Activated CD4-positive, alpha-beta T cell treated with anti-CD3 and anti-CD28 coated beads for 36 hours (primary cell): ENCODE results near the gene COQ8B. TPM values are rescaled to one million over a fixed set of nuclear protein-coding genes. Genes with fewer than 3 reads are reported as not detected.
"Not testable (repeated sequence)": the region's sequence is repeated elsewhere in the genome, so short reads cannot be mapped to it uniquely, and the experiment has no call there.

Experiments used
- ATAC-seq: fragments of 200-7000 bp; cut with Tn5 transposase; one replicate; pipeline ENCODE4 v1.10.0; 2021; ENCODE audit warnings: mild to moderate bottlenecking, moderate library complexity
- CTCF ChIA-PET: fragments of 350-600 bp; sonication (Branson Sonifier 250); formaldehyde crosslinking; loops from one replicate; lab custom pipeline; 2021; ENCODE audit warnings: antibody characterized with exemption; lab: Charles Lee
- POLR2A ChIA-PET: fragments of 350-600 bp; sonication (Branson Sonifier 250); formaldehyde crosslinking; loops from one replicate; lab custom pipeline; 2021; ENCODE audit warnings: antibody characterized with exemption, inconsistent platforms; lab: Charles Lee
- DNase-seq: peaks from one replicate; pipeline ENCODE4 v3.0.0-alpha.2; 2020
- H3K27ac Mint-ChIP-seq: one replicate; pipeline ENCODE4 v1.8.0; 2021; ENCODE audit warnings: mixed read lengths
- H3K27me3 Mint-ChIP-seq: one replicate; pipeline ENCODE4 v1.8.0; 2021; ENCODE audit warnings: mixed read lengths
- H3K36me3 Mint-ChIP-seq: one replicate; pipeline ENCODE4 v1.8.0; 2021; ENCODE audit warnings: low read depth, mixed read lengths
- H3K4me1 Mint-ChIP-seq: one replicate; pipeline ENCODE4 v1.8.0; 2021; ENCODE audit warnings: mixed read lengths
- H3K4me3 Mint-ChIP-seq: one replicate; pipeline ENCODE4 v1.8.0; 2021; ENCODE audit warnings: mild to moderate bottlenecking, moderate library complexity, mixed read lengths
- H3K9me3 Mint-ChIP-seq: one replicate; pipeline ENCODE4 v1.8.0; 2021; ENCODE audit warnings: low read depth, mixed read lengths
- intact Hi-C, 2 experiments: fragments of 100-400 bp; cut with DNase I in 1 of 2; cut with micrococcal nuclease in 1 of 2; formaldehyde crosslinking; loops; one replicate each; pipeline versions ENCODE4 v1.14.2 to v1.15.1; 2022 to 2024; cut with DNase I, micrococcal nuclease
- total RNA-seq, 2 experiments: library from RNA; stranded (reverse); gene quantifications; one replicate each; pipeline ENCODE4 v1.2.3, GENCODE V29; 2021

COQ8B gene
- total RNA-seq, 2 experiments from 2014 or later: 21.2 to 29.9 TPM

- intact Hi-C loops, H3K4me1 Mint-ChIP-seq, H3K4me3 Mint-ChIP-seq, DNase-seq, H3K27ac Mint-ChIP-seq, H3K9me3 Mint-ChIP-seq, POLR2A ChIA-PET, H3K36me3 Mint-ChIP-seq, ATAC-seq, H3K27me3 Mint-ChIP-seq: not testable (repeated sequence)
- CTCF ChIA-PET: interaction anchor here (0.9 kb wide), 1 partner anchor 15 kb away, joined by 4 read pairs; no protein-coding TSS in a partner anchor
These were observed 66.6 kb downstream of the COQ8B start for GRCh38 chr19:40649903-40650675.

- POLR2A ChIA-PET: interaction anchor here (0.6 kb wide), 1 partner anchor 587 kb away, joined by 9 read pairs; no protein-coding TSS in a partner anchor
- no peak for DNase-seq
- Mint-ChIP-seq H3K4me1 (no peaks in the 10 kb centered on the region), H3K36me3 (no peaks in the 10 kb centered on the region), H3K27ac (no peak overlapping the region), H3K9me3 (no peaks in the 10 kb centered on the region), H3K27me3 (peaks cover 6% of the 10 kb centered on the region), H3K4me3 (no peak overlapping the region)
- intact Hi-C loops: no loop called here
- CTCF ChIA-PET: interaction anchor here (1.2 to 5.1 kb wide), 2 partner anchors 12 to 85 kb away, joined by 3 to 40 read pairs; no protein-coding TSS in a partner anchor
- no peak for ATAC-seq
These were observed 69.9 kb downstream of the COQ8B start for GRCh38 chr19:40646743-40647254.

GRCh38 chr19:40642757-40643305 lies 73.9 kb downstream of the COQ8B start:
- H3K27me3 Mint-ChIP-seq: peaks cover 6% of the 10 kb centered on the region
- intact Hi-C loops: no loop called here
- no peaks in the 10 kb centered on the region for H3K36me3 Mint-ChIP-seq
- POLR2A ChIA-PET: no interaction called here
- H3K27ac Mint-ChIP-seq: no peak overlapping the region
- ATAC-seq: no peak
- no peak for DNase-seq
- no peak overlapping the region for H3K4me3 Mint-ChIP-seq
- no peaks in the 10 kb centered on the region for H3K9me3 Mint-ChIP-seq
- CTCF ChIA-PET: interaction anchor here (0.8 to 5.1 kb wide), 3 partner anchors 8 to 228 kb away, joined by 3 to 40 read pairs (median 5); partner anchors contain the start of gene RAB4B
- peaks cover 5% of the 10 kb centered on the region for H3K4me1 Mint-ChIP-seq

DNA sequence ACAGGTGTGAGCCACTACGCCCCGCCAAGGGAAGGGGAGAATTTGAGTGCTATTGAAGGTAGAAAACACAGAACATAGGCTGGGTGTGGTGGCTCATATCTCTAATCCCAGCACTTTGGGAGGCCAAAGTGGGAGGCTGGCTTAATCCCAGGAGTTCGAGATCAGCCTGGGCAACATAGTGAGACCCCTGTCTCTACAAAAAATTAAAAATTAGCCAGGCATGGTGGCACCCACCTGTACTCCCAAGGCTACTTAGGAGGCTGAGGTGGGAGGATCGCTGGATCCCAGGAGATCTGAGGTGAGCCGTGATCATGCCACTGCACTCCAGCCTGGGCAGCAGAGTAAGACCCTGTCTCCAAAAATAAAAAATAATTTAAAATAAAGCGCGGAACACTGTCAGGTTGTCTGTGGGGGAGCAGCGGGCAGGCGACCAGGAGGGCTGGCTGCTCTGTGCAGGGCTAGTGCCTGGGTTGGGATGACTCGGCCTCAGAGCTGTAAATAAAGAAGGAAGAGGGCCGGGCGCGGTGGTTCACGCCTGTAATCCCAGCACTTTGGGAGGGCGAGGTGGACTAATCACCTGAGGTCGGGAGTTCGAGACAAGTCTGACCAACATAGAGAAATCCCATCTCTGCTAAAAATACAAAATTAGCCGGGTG lies 74.5 kb downstream of the COQ8B start:
- ChIA-PET POLR2A (no interaction called here), CTCF (interaction anchor here (0.8 to 5.1 kb wide), 3 partner anchors 8 to 228 kb away, joined by 3 to 40 read pairs (median 5); partner anchors contain the start of gene RAB4B)
- ATAC-seq (no peak), DNase-seq (no peak)
- H3K27ac Mint-ChIP-seq: no peak overlapping the region
- intact Hi-C loops: no loop called here
- H3K27me3 Mint-ChIP-seq: peaks cover 6% of the 10 kb centered on the region
- H3K4me3 Mint-ChIP-seq: no peak overlapping the region
- H3K9me3 Mint-ChIP-seq: no peaks in the 10 kb centered on the region
- H3K36me3 Mint-ChIP-seq: no peaks in the 10 kb centered on the region
- H3K4me1 Mint-ChIP-seq: peaks cover 5% of the 10 kb centered on the region

Other genes starting within 250 kb of the COQ8B start
- 1 to 10 TPM; 2.4 to 2.5 TPM for gene SPTBN4, start 249.9 kb downstream of the COQ8B start, total RNA-seq
- 100 to 1,000 TPM; 100 to 155 TPM for gene SHKBP1, start 140.0 kb downstream of the COQ8B start, total RNA-seq
- gene LTBP4, start 115.5 kb downstream of the COQ8B start, total RNA-seq: 100 to 1,000 TPM; 142 to 145 TPM
- 10 to 100 TPM; 11.6 to 18.0 TPM for gene NUMBL, start 26.2 kb downstream of the COQ8B start, total RNA-seq
- 1 to 10 TPM; 4.6 to 5.6 TPM for gene ITPKC, start 226 bp upstream of the COQ8B start, total RNA-seq
- gene ACTMAP, start 33.6 kb upstream of the COQ8B start, total RNA-seq: 10 to 100 TPM; 15.0 to 18.0 TPM
- gene SNRPA, start 34.3 kb upstream of the COQ8B start, total RNA-seq: 100 to 1,000 TPM; 245 to 465 TPM
- under 1 TPM in 1 of 2 experiments, not detected in 1; 0.57 TPM for gene MIA, start 58.6 kb upstream of the COQ8B start, total RNA-seq
- 10 to 100 TPM; 26.4 to 33.7 TPM for gene RAB4B, start 61.4 kb upstream of the COQ8B start, total RNA-seq
- gene EGLN2, start 82.3 kb upstream of the COQ8B start, total RNA-seq: 10 to 100 TPM; 85.6 to 86.6 TPM
- not detected for gene CYP2A6, start 133.6 kb upstream of the COQ8B start, total RNA-seq
- not detected for gene CYP2A7, start 165.3 kb upstream of the COQ8B start, total RNA-seq